Astrocyte (in vitro differentiated cells and primary cell): ENCODE measurements around the gene COLGALT1. TPM values are rescaled to one million over a fixed set of nuclear protein-coding genes. Genes with fewer than 3 reads are reported as not detected.

ENCODE experiments used
- DNase-seq: peaks from one replicate; pipeline ENCODE4 v3.0.0-alpha.2; 2010; ENCODE audit warnings: low read depth
- FAIRE-seq: peaks from 2 replicates; lab custom pipeline; 2011; peaks lifted over from hg19 to GRCh38; lab: Jason Lieb, UNC
- H2AFZ ChIP-seq: 2 replicates; pipeline ENCODE4 v1.6.0; 2012; ENCODE audit warnings: low read depth, low read length, inconsistent platforms
- H3K27ac ChIP-seq: 2 replicates; pipeline ENCODE4 v1.5.1; 2011; ENCODE audit warnings: low read depth, low read length, inconsistent platforms
- H3K27me3 ChIP-seq: 2 replicates; pipeline ENCODE4 v1.6.0; 2011; ENCODE audit warnings: low read length, inconsistent platforms; ENCODE audit not compliant: insufficient read depth
- H3K36me3 ChIP-seq: 2 replicates; pipeline ENCODE4 v1.5.1; 2011; ENCODE audit warnings: low read length, inconsistent platforms; ENCODE audit not compliant: insufficient read depth
- H3K4me1 ChIP-seq: 2 replicates; pipeline ENCODE4 v1.5.1; 2011; ENCODE audit warnings: low read length, inconsistent platforms; ENCODE audit not compliant: insufficient read depth
- H3K4me2 ChIP-seq: 2 replicates; pipeline ENCODE4 v1.6.0; 2012; ENCODE audit warnings: low read length, inconsistent platforms
- H3K4me3 ChIP-seq: 2 replicates; pipeline ENCODE4 v1.5.1; 2011; ENCODE audit warnings: low read depth, mild to moderate bottlenecking, low read length, inconsistent platforms; ENCODE audit not compliant: insufficient read depth
- H3K79me2 ChIP-seq: 2 replicates; pipeline ENCODE4 v1.6.0; 2012; ENCODE audit warnings: mild to moderate bottlenecking, low read length, inconsistent platforms; ENCODE audit not compliant: insufficient read depth
- H3K9ac ChIP-seq: 2 replicates; pipeline ENCODE4 v1.6.0; 2012; ENCODE audit warnings: mild to moderate bottlenecking, low read length, inconsistent platforms
- H3K9me3 ChIP-seq: 2 replicates; pipeline ENCODE4 v1.5.1; 2012; ENCODE audit warnings: low read depth, mild to moderate bottlenecking, low read length, inconsistent platforms; ENCODE audit not compliant: insufficient read depth
- H4K20me1 ChIP-seq: 2 replicates; pipeline ENCODE4 v1.6.0; 2012; ENCODE audit warnings: low read length, inconsistent platforms; ENCODE audit not compliant: insufficient read depth
- H3K27ac Mint-ChIP-seq: one replicate; pipeline ENCODE4 v1.8.0; 2021; ENCODE audit warnings: mild to moderate bottlenecking, mixed read lengths; ENCODE audit not compliant: unreplicated experiment
- H3K27me3 Mint-ChIP-seq: one replicate; pipeline ENCODE4 v1.8.0; 2021; ENCODE audit warnings: low read depth, mixed read lengths; ENCODE audit not compliant: unreplicated experiment
- H3K36me3 Mint-ChIP-seq: one replicate; pipeline ENCODE4 v1.8.0; 2021; ENCODE audit warnings: low read depth, mixed read lengths; ENCODE audit not compliant: unreplicated experiment
- H3K4me1 Mint-ChIP-seq: one replicate; pipeline ENCODE4 v1.8.0; 2021; ENCODE audit warnings: low read depth, mixed read lengths; ENCODE audit not compliant: unreplicated experiment
- H3K4me3 Mint-ChIP-seq: one replicate; pipeline ENCODE4 v1.8.0; 2021; ENCODE audit warnings: mild to moderate bottlenecking, moderate library complexity, mixed read lengths; ENCODE audit not compliant: unreplicated experiment
- H3K9me3 Mint-ChIP-seq: one replicate; pipeline ENCODE4 v1.8.0; 2021; ENCODE audit warnings: mild to moderate bottlenecking, mixed read lengths; ENCODE audit not compliant: unreplicated experiment
- EZH2 ChIP-seq: IDR thresholded peaks from 2 replicates; pipeline ENCODE4 v1.6.1; 2012; ENCODE audit warnings: mild to moderate bottlenecking, low read length, inconsistent platforms; ENCODE audit not compliant: insufficient read depth
- total RNA-seq: library from RNA; stranded (reverse); gene quantifications from 2 replicates; pipeline ENCODE4 v1.2.1, GENCODE V29; 2021
- TF ChIP-seq, protein P1 (sequence below): IDR thresholded peaks from 2 replicates; pipeline ENCODE4 v1.5.1; 2011; ENCODE audit warnings: low read depth, mild to moderate bottlenecking, inconsistent platforms, low read length, moderate library complexity; ENCODE audit not compliant: insufficient read depth

The COLGALT1 gene
- total RNA-seq, 1 donor from 2014 or later: 137 TPM

DNA sequence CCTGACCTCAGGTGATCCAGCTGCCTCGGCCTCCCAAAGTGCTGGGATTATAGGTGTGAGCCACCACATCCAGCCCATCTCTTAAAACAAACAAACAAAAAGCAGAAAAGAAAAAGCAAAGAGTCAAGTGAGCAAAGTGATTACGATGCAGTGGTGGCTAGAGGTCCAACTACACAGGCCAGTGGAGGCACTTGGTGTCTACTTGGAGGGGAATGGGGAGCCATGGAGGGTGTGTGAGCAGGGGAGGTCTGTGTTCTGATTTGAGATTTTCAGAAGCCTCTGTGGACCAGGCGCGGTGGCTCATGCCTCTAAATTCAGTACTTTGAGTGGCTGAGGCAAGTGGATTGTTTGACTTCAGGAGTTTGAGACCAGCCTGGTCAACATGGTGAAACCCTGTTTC lies 6.6 kb downstream of the COLGALT1 start:
- TF ChIP-seq, protein P1, sequence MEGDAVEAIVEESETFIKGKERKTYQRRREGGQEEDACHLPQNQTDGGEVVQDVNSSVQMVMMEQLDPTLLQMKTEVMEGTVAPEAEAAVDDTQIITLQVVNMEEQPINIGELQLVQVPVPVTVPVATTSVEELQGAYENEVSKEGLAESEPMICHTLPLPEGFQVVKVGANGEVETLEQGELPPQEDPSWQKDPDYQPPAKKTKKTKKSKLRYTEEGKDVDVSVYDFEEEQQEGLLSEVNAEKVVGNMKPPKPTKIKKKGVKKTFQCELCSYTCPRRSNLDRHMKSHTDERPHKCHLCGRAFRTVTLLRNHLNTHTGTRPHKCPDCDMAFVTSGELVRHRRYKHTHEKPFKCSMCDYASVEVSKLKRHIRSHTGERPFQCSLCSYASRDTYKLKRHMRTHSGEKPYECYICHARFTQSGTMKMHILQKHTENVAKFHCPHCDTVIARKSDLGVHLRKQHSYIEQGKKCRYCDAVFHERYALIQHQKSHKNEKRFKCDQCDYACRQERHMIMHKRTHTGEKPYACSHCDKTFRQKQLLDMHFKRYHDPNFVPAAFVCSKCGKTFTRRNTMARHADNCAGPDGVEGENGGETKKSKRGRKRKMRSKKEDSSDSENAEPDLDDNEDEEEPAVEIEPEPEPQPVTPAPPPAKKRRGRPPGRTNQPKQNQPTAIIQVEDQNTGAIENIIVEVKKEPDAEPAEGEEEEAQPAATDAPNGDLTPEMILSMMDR: no peak
- no peak for TF ChIP-seq EZH2
- Mint-ChIP-seq H3K4me1 (peaks cover 6% of the 10 kb centered on the region), H3K4me3 (no peak overlapping the region), H3K36me3 (peaks cover 11% of the 10 kb centered on the region), H3K27ac (no peak overlapping the region), H3K9me3 (no peaks in the 10 kb centered on the region), H3K27me3 (no peaks in the 10 kb centered on the region)
- no peaks in the 10 kb centered on the region for H3K9me3 ChIP-seq
- H3K4me2 ChIP-seq: no peak overlapping the region
- peaks cover 19% of the 10 kb centered on the region for H3K36me3 ChIP-seq
- peaks cover 17% of the 10 kb centered on the region for H4K20me1 ChIP-seq
- H3K27me3 ChIP-seq: no peaks in the 10 kb centered on the region
- no peak overlapping the region for H3K4me3 ChIP-seq
- no peak for FAIRE-seq
- H3K27ac ChIP-seq: no peak overlapping the region
- DNase-seq: no peak
- H3K79me2 ChIP-seq: peaks cover 27% of the 10 kb centered on the region
- peaks cover 19% of the 10 kb centered on the region for H3K4me1 ChIP-seq
- H3K9ac ChIP-seq: no peak overlapping the region
- H2AFZ ChIP-seq: no peak overlapping the region

DNA sequence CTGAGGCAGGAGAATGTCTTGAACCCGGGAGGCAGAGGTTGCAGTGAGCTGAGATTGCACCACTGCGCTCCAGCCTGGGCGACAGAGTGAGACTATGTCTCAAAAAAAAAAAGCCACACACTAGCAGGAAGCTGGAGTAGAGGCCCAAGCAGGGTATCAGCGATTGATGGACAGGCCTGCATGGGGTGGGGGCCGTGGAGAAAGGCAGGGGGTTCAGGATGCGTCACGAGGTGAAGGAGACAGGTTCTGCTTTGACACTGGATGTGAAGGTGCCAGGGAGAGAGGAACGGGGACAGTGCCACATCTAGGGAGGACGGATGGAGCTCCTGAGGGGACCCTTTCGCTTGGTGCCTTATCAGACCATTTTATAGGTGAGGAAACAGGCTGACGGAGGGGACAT lies 7.1 kb downstream of the COLGALT1 start:
- Mint-ChIP-seq H3K27me3 (no peaks in the 10 kb centered on the region), H3K4me1 (peaks cover 6% of the 10 kb centered on the region), H3K36me3 (peaks cover 11% of the 10 kb centered on the region), H3K27ac (no peak overlapping the region), H3K9me3 (no peaks in the 10 kb centered on the region), H3K4me3 (no peak overlapping the region)
- H3K27ac ChIP-seq: no peak overlapping the region
- H3K9me3 ChIP-seq: no peaks in the 10 kb centered on the region
- H3K36me3 ChIP-seq: peaks cover 19% of the 10 kb centered on the region
- peaks cover 19% of the 10 kb centered on the region for H3K4me1 ChIP-seq
- H3K27me3 ChIP-seq: no peaks in the 10 kb centered on the region
- DNase-seq: no peak
- H2AFZ ChIP-seq: no peak overlapping the region
- peaks cover 17% of the 10 kb centered on the region for H4K20me1 ChIP-seq
- TF ChIP-seq, protein P1: no peak
- TF ChIP-seq EZH2: no peak
- FAIRE-seq: no peak
- peaks cover 22% of the 10 kb centered on the region for H3K79me2 ChIP-seq
- H3K4me3 ChIP-seq: no peak overlapping the region
- no peak overlapping the region for H3K4me2 ChIP-seq
- H3K9ac ChIP-seq: peak overlapping the region; percentile 35

- TF ChIP-seq, protein P1: no peak
- H3K36me3 Mint-ChIP-seq: peaks cover 13% of the 10 kb centered on the region
- Histone ChIP-seq H3K9me3 (no peaks in the 10 kb centered on the region), H3K4me2 (no peak overlapping the region), H3K9ac (no peak overlapping the region), H3K36me3 (peaks cover 23% of the 10 kb centered on the region), H4K20me1 (peaks cover 17% of the 10 kb centered on the region), H2AFZ (no peak overlapping the region), H3K27ac (no peak overlapping the region), H3K4me3 (no peak overlapping the region), H3K27me3 (no peaks in the 10 kb centered on the region), H3K4me1 (peaks cover 10% of the 10 kb centered on the region), H3K79me2 (peaks cover 16% of the 10 kb centered on the region)
- DNase-seq: no peak
- no peak for FAIRE-seq
- H3K27ac Mint-ChIP-seq: no peak overlapping the region
- H3K4me3 Mint-ChIP-seq: no peak overlapping the region
- H3K4me1 Mint-ChIP-seq: peaks cover 4% of the 10 kb centered on the region
- no peaks in the 10 kb centered on the region for H3K27me3 Mint-ChIP-seq
- H3K9me3 Mint-ChIP-seq: no peaks in the 10 kb centered on the region
Measured at GRCh38 chr19:17564781-17565180, 9.3 kb downstream of the COLGALT1 start.
